BJ (cell line): ENCODE data around the gene TRMO. TPM values are rescaled to one million over a fixed set of nuclear protein-coding genes. Genes with fewer than 3 reads are reported as not detected.
A peak's percentile ranks its signal among the peaks of the same experiment; 100 is the strongest.
"Not testable (repeated sequence)": the region's sequence is repeated elsewhere in the genome, so short reads cannot be mapped to it uniquely, and the experiment has no call there.

Source experiments
- CTCF ChIA-PET: fragments of 350-600 bp; formaldehyde crosslinking; extraction: SDS; loops from one replicate; lab custom pipeline; 2021; ENCODE audit warnings: antibody characterized with exemption, inconsistent platforms; lab: Yijun Ruan, JAX
- POLR2A ChIA-PET: fragments of 300-600 bp; sonication (Branson Sonifier 250); formaldehyde crosslinking; extraction: SDS; loops from one replicate; lab custom pipeline; 2021; ENCODE audit warnings: antibody characterized with exemption; lab: Charles Lee
- DNase-seq: peaks from one replicate; pipeline ENCODE4 v3.0.0-alpha.2; 2011; ENCODE audit warnings: low read depth
- H3K27me3 ChIP-seq: 2 replicates; pipeline ENCODE4 v1.6.0; 2011; ENCODE audit warnings: low read length; ENCODE audit not compliant: control insufficient read depth, insufficient read depth
- H3K36me3 ChIP-seq: 2 replicates; pipeline ENCODE4 v1.5.1; 2011; ENCODE audit warnings: low read length; ENCODE audit not compliant: control insufficient read depth, insufficient read depth
- H3K4me3 ChIP-seq: 2 replicates; pipeline ENCODE4 v1.5.1; 2011; ENCODE audit warnings: low read depth, mild to moderate bottlenecking, control low read depth, low read length
- polyA plus RNA-seq: library from polyadenylated mRNA; depleted of rRNA; stranded (reverse); fragments of >200 nt; gene quantifications from 2 replicates; pipeline ENCODE4 v1.2.3, GENCODE V29; 2011
- TF ChIP-seq, protein P1 (sequence below): IDR thresholded peaks from 2 replicates; pipeline ENCODE4 v1.5.1; 2011; ENCODE audit warnings: low read depth, mild to moderate bottlenecking, control low read depth, inconsistent platforms, low read length, moderate library complexity; ENCODE audit not compliant: insufficient read depth

TRMO gene
- polyA plus RNA-seq, 1 experiment, result 11.2 TPM

DNA sequence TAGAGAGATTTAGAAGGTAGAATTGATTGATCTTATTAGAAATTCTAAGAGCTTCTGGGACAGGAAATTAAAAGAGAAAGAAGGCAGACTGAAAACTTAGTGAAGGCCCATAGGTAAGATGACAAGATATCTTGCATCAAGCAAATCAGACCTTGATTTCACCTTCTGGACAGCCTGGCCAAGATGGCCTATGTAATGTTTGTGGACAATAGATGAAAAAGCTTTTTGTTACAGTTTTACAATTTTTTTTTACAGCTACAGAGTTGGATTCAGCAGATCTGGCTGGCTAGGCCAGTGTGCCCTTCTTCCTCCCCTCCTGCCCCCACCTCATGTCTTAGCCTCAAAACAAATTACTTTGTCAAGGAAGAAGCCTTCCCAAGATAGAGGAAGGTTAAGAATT lies 37.3 kb upstream of the TRMO start:
- TF ChIP-seq, protein P1, sequence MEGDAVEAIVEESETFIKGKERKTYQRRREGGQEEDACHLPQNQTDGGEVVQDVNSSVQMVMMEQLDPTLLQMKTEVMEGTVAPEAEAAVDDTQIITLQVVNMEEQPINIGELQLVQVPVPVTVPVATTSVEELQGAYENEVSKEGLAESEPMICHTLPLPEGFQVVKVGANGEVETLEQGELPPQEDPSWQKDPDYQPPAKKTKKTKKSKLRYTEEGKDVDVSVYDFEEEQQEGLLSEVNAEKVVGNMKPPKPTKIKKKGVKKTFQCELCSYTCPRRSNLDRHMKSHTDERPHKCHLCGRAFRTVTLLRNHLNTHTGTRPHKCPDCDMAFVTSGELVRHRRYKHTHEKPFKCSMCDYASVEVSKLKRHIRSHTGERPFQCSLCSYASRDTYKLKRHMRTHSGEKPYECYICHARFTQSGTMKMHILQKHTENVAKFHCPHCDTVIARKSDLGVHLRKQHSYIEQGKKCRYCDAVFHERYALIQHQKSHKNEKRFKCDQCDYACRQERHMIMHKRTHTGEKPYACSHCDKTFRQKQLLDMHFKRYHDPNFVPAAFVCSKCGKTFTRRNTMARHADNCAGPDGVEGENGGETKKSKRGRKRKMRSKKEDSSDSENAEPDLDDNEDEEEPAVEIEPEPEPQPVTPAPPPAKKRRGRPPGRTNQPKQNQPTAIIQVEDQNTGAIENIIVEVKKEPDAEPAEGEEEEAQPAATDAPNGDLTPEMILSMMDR, result no peak
- H3K4me3 ChIP-seq, result no peak overlapping the region
- peaks cover 2% of the 10 kb centered on the region for H3K27me3 ChIP-seq
- POLR2A ChIA-PET, result no interaction called here
- DNase-seq, result no peak
- CTCF ChIA-PET, result interaction anchor here (0.8 to 1.7 kb wide), 5 partner anchors 8 to 36 kb away, joined by 3 to 5 read pairs (median 3); no protein-coding TSS in a partner anchor
- H3K36me3 ChIP-seq, result no peaks in the 10 kb centered on the region

DNA sequence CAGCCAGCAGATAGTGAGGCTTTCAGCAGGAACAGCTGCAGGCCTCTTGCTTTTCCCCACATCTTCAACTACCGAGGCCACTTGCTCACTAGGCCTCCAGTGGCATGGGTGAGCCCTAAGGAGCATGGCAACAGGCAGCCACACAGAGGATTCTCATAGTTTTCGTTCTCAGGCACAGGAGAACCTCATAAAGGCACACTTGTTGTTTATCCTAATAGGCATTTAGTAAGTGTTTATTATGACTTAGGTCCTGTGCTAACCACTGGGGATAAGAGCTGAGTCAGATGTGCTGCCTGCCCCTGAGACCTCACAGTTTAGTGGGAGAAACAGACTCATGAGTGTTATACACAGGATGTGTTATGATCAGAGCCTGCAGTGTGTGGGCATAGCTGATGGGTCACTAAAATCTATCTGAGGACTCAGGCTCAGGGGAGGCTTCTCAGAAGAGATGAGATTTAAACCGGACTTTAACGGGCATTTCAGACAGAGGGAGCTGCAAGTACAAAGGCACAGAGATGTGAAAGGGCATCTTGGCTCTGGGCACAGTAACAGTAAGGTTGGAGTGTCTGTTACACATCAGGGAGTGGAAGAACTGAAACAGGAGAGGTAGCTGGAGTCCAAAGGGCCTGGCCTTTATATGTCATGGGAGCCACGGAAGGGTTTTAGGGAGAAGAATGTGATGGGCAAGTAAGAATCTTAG lies 36.7 kb upstream of the TRMO start:
- H3K36me3 ChIP-seq, result no peaks in the 10 kb centered on the region
- no peak overlapping the region for H3K4me3 ChIP-seq
- no peak for DNase-seq
- ChIA-PET POLR2A (no interaction called here), CTCF (interaction anchor here (0.6 to 1.7 kb wide), 7 partner anchors 9 to 127 kb away, joined by 3 to 5 read pairs (median 3); no protein-coding TSS in a partner anchor)
- H3K27me3 ChIP-seq, result peaks cover 1% of the 10 kb centered on the region
- TF ChIP-seq, protein P1, result no peak

DNA sequence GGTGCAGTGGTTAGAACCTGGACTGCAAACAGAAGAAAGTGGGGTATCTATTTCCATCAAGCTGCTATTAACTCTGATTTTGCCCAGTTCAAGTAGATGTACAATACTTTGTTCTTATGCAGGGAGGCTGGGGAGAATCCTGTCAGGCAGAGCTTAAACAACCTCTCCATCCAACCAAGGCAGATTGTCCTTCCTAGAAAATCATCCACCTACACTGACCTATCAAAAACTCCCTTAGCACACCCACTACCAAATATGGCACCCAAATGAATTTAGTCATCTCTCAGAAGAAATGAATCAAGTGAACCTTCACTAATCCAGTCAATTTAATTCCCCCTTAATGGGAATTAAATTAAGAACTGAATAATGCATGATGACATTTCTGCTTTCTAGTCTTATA lies 34.0 kb upstream of the TRMO start:
- DNase-seq, result no peak
- Histone ChIP-seq H3K4me3 (no peak overlapping the region), H3K36me3 (no peaks in the 10 kb centered on the region), H3K27me3 (peaks cover 1% of the 10 kb centered on the region; the same call in 1 of the 2 replicates)
- POLR2A ChIA-PET, result no interaction called here
- TF ChIP-seq, protein P1, result no peak
- CTCF ChIA-PET, result interaction anchor here (2.5 kb wide), 1 partner anchor 34 kb away, joined by 8 read pairs; the partner anchor contains the start of gene TRMO

DNA sequence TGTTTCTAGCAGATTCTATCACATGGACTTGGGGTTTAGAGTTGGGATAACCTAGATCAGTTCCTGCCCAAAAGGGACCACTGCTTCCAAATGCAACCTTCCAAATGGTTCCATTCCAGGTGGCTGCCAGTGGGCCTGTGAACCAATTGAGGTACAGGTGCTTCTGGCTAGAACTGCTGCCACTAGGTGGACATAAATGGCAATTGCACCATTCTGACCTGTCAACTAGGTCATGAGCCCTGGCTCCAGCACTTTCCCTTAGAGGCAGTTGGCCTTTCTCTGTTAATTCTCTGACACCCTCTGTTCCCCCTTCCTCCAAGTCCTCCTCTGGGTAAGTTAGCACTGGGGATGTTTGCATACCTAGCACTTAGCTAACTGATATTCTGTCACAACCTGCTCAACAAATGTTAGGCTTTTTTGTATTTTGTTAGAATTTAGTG lies 32.3 kb upstream of the TRMO start:
- POLR2A ChIA-PET, result no interaction called here
- TF ChIP-seq, protein P1, result peak; percentile 47
- no peak overlapping the region for H3K4me3 ChIP-seq
- CTCF ChIA-PET, result interaction anchor here (0.6 to 1.4 kb wide), 4 partner anchors 20 to 32 kb away, joined by 3 to 6 read pairs (median 3); partner anchors contain the start of gene TRMO
- no peak for DNase-seq
- H3K27me3 ChIP-seq, result peaks cover 1% of the 10 kb centered on the region; the same call in 1 of the 2 replicates
- no peaks in the 10 kb centered on the region for H3K36me3 ChIP-seq

DNA sequence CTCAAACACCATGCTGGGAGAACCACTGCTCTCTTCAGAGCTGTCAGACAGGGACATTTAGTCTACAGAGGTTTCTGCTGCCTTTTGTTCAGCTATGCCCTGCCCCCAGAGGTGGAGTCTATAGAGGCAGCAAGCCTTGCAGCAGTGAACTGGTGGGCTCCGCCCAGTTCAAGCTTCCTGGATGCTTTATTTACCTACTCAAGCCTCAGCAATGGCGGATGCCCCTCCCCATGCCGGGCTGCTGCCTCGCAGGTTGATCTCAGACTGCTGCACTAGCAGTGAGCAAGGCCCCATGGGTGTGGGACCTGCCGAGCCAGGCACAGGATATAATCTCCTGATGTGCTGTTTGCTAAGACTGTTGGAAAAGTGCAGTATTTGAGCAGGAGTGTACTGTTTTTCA lies 28.6 kb upstream of the TRMO start:
- DNase-seq, CTCF ChIA-PET, H3K4me3 ChIP-seq, H3K36me3 ChIP-seq, POLR2A ChIA-PET, H3K27me3 ChIP-seq: not testable (repeated sequence)

DNA sequence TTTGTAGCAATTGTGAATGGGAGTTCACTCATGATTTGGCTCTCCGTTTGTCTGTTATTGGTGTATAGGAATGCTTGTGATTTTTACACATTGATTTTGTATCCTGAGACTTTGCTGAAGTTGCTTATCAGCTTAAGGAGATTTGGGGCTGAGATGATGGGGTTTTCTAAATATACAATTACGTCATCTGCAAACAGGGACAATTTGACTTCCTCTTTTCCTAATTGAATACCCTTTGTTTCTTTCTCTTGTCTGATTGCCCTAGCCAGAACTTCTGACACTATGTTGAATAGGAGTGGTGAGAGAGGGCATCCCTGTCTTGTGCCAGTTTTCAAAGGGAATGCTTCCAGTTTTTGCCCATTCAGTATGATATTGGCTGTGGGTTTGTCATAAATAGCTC lies 24.8 kb upstream of the TRMO start:
- H3K4me3 ChIP-seq, H3K36me3 ChIP-seq, POLR2A ChIA-PET, H3K27me3 ChIP-seq, DNase-seq: not testable (repeated sequence)
- CTCF ChIA-PET, result interaction anchor here (0.7 kb wide), 1 partner anchor 21 kb away, joined by 3 read pairs; no protein-coding TSS in a partner anchor

DNA sequence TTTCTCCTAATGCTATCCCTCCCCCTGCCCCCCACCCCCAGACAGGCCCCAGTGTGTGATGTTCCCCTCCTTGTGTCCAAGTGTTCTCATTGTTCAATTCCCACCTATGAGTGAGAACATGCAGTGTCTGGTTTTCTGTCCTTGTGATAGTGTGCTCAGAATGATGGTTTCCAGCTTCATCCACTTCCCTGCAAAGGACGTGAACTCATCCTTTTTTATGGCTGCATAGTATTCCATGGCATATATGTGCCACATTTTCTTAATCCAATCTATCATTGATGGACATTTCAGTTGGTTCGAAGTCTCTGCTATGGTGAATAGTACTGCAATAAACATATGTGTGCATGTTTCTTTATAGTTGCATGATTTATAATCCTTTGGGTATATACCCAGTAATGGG lies 23.2 kb upstream of the TRMO start:
- H3K4me3 ChIP-seq, DNase-seq, H3K27me3 ChIP-seq, POLR2A ChIA-PET, H3K36me3 ChIP-seq: not testable (repeated sequence)
- CTCF ChIA-PET, result interaction anchor here (1.0 kb wide), 1 partner anchor 22 kb away, joined by 3 read pairs; no protein-coding TSS in a partner anchor
